HEK293 (cell line): ENCODE measurements around the gene TMEM72.

Experiments used
- CTCF ChIA-PET: fragments of 350-600 bp; formaldehyde crosslinking; extraction: SDS; loops from one replicate; lab custom pipeline; 2021; ENCODE audit warnings: antibody characterized with exemption; lab: Yijun Ruan, JAX
- POLR2A ChIA-PET: fragments of 300-600 bp; formaldehyde crosslinking; extraction: SDS; loops from one replicate; lab custom pipeline; 2020; ENCODE audit warnings: antibody characterized with exemption, inconsistent platforms; lab: Yijun Ruan, JAX
- H3K27ac ChIP-seq: fragments of 200-500 bp; sonication (Bioruptor generic); 2 replicates; pipeline ENCODE4 v1.5.1; 2014; ENCODE audit warnings: low read depth, low read length, control low read depth, inconsistent platforms; ENCODE audit errors: extremely low read depth
- H3K36me3 ChIP-seq, 2 experiments: fragments of 200-500 bp in 1 of 2; sonication (Bioruptor generic) in 1 of 2; 1 replicate in 1 of 2; 2 replicates in 1 of 2; pipeline ENCODE4 v1.5.1; 2014 to 2017; ENCODE audit warnings: inconsistent platforms in 2 of 2, low read length in 2 of 2; ENCODE audit not compliant: control insufficient read depth in 2 of 2, insufficient read depth in 1 of 2
- H3K4me1 ChIP-seq: fragments of 200-500 bp; sonication (Bioruptor generic); 2 replicates; pipeline ENCODE4 v1.5.1; 2014; ENCODE audit warnings: mild to moderate bottlenecking, low read length, inconsistent platforms; ENCODE audit not compliant: control insufficient read depth, insufficient read depth
- H3K4me3 ChIP-seq: 2 replicates; pipeline ENCODE4 v1.5.1; 2011; ENCODE audit warnings: low read depth, mild to moderate bottlenecking, control low read depth, low read length, moderate library complexity
- H3K9me3 ChIP-seq: fragments of 200-500 bp; sonication (Bioruptor generic); 2 replicates; pipeline ENCODE4 v1.5.1; 2014; ENCODE audit warnings: low read depth, low read length, inconsistent platforms; ENCODE audit not compliant: control insufficient read depth, insufficient read depth
- GLI4 ChIP-seq: fragments of 450-650 bp; formaldehyde crosslinking; IDR thresholded peaks from 2 replicates; pipeline ENCODE4 v1.5.1; 2016; ENCODE audit warnings: missing biosample characterization, missing genetic modification characterization
- KLF16 ChIP-seq: fragments of 450-650 bp; formaldehyde crosslinking; IDR thresholded peaks from 2 replicates; pipeline ENCODE4 v1.5.1; 2017; ENCODE audit warnings: missing biosample characterization, missing genetic modification characterization
- KLF8 ChIP-seq: fragments of 450-650 bp; formaldehyde crosslinking; IDR thresholded peaks from 2 replicates; pipeline ENCODE4 v1.5.1; 2016; ENCODE audit warnings: missing biosample characterization, missing genetic modification characterization
- REPIN1 ChIP-seq: fragments of 450-650 bp; formaldehyde crosslinking; IDR thresholded peaks from 2 replicates; pipeline ENCODE4 v1.5.1; 2017; ENCODE audit warnings: missing biosample characterization, missing genetic modification characterization, low read depth
- SP2 ChIP-seq: fragments of 450-650 bp; formaldehyde crosslinking; IDR thresholded peaks from 2 replicates; pipeline ENCODE4 v1.5.1; 2016; ENCODE audit warnings: missing biosample characterization, missing genetic modification characterization
- SP3 ChIP-seq: fragments of 450-650 bp; formaldehyde crosslinking; IDR thresholded peaks from 2 replicates; pipeline ENCODE4 v1.5.1; 2016; ENCODE audit warnings: missing biosample characterization, missing genetic modification characterization
- TRIM28 ChIP-seq: IDR thresholded peaks from 2 replicates; pipeline ENCODE4 v1.6.1; 2011; ENCODE audit warnings: low read length, control low read depth, borderline replicate concordance
- YY2 ChIP-seq: fragments of 450-650 bp; formaldehyde crosslinking; IDR thresholded peaks from 2 replicates; pipeline ENCODE4 v1.5.1; 2016; ENCODE audit warnings: missing biosample characterization, missing genetic modification characterization
- ZBTB17 ChIP-seq: fragments of 450-650 bp; formaldehyde crosslinking; IDR thresholded peaks from 2 replicates; pipeline ENCODE4 v1.5.1; 2016; ENCODE audit warnings: missing biosample characterization, missing genetic modification characterization
- ZNF138 ChIP-seq: fragments of 450-650 bp; formaldehyde crosslinking; IDR thresholded peaks from 2 replicates; pipeline ENCODE4 v1.5.1; 2016; ENCODE audit warnings: missing biosample characterization, missing genetic modification characterization, borderline replicate concordance
- ZNF202 ChIP-seq: fragments of 450-650 bp; formaldehyde crosslinking; IDR thresholded peaks from 2 replicates; pipeline ENCODE4 v1.5.1; 2016; ENCODE audit warnings: missing biosample characterization, missing genetic modification characterization, borderline replicate concordance
- ZNF335 ChIP-seq: fragments of 450-650 bp; formaldehyde crosslinking; conservative IDR thresholded peaks from 2 replicates; pipeline ENCODE4 v1.5.1; 2016; ENCODE audit warnings: missing biosample characterization, missing genetic modification characterization
- ZNF341 ChIP-seq: fragments of 450-650 bp; formaldehyde crosslinking; IDR thresholded peaks from 2 replicates; pipeline ENCODE4; 2016; ENCODE audit warnings: low read depth, missing biosample characterization, missing genetic modification characterization
- ZNF391 ChIP-seq: fragments of 450-650 bp; formaldehyde crosslinking; IDR thresholded peaks from 2 replicates; pipeline ENCODE4 v1.5.1; 2016; ENCODE audit warnings: low read depth, missing biosample characterization, missing genetic modification characterization, borderline replicate concordance
- ZNF404 ChIP-seq: fragments of 450-650 bp; formaldehyde crosslinking; IDR thresholded peaks from 2 replicates; pipeline ENCODE4 v1.5.1; 2017; ENCODE audit warnings: missing biosample characterization, missing genetic modification characterization
- ZNF521 ChIP-seq: fragments of 450-650 bp; formaldehyde crosslinking; IDR thresholded peaks from 2 replicates; pipeline ENCODE4 v1.5.1; 2017; ENCODE audit warnings: missing biosample characterization, mild to moderate bottlenecking, missing genetic modification characterization
- ZNF544 ChIP-seq: fragments of 450-650 bp; formaldehyde crosslinking; IDR thresholded peaks from 2 replicates; pipeline ENCODE4 v1.5.0; 2017; ENCODE audit warnings: missing biosample characterization, missing genetic modification characterization
- ZNF596 ChIP-seq: fragments of 450-650 bp; IDR thresholded peaks from 2 replicates; pipeline ENCODE4 v1.5.0; 2018; ENCODE audit warnings: missing biosample characterization, mild to moderate bottlenecking, missing genetic modification characterization, moderate library complexity
- ZNF600 ChIP-seq: fragments of 450-650 bp; formaldehyde crosslinking; IDR thresholded peaks from 2 replicates; pipeline ENCODE4 v1.5.1; 2016; ENCODE audit warnings: missing biosample characterization, missing genetic modification characterization
- ZNF76 ChIP-seq: fragments of 450-650 bp; formaldehyde crosslinking; IDR thresholded peaks from 2 replicates; pipeline ENCODE4; 2016; ENCODE audit warnings: low read depth, missing biosample characterization, missing genetic modification characterization, borderline replicate concordance
- TF ChIP-seq, protein P1 (sequence below): fragments of 450-650 bp; formaldehyde crosslinking; IDR thresholded peaks from 2 replicates; pipeline ENCODE4 v1.5.1; 2017; ENCODE audit warnings: missing biosample characterization, missing genetic modification characterization
- TF ChIP-seq, protein P2 (sequence below): fragments of 450-650 bp; IDR thresholded peaks from 2 replicates; pipeline ENCODE4 v1.5.1; 2018; ENCODE audit warnings: missing biosample characterization, mild to moderate bottlenecking, missing genetic modification characterization
- TF ChIP-seq, protein P3 (sequence below): fragments of 450-650 bp; IDR thresholded peaks from 2 replicates; pipeline ENCODE4 v1.5.1; 2018; ENCODE audit warnings: missing biosample characterization, missing genetic modification characterization
- TF ChIP-seq, protein P4 (sequence below): fragments of 450-650 bp; formaldehyde crosslinking; IDR thresholded peaks from 2 replicates; pipeline ENCODE4 v1.5.1; 2016; ENCODE audit warnings: missing biosample characterization, missing genetic modification characterization, low read depth
- TF ChIP-seq, protein P5 (sequence below): fragments of 450-650 bp; formaldehyde crosslinking; conservative IDR thresholded peaks from 2 replicates; pipeline ENCODE4 v1.5.1; 2016; ENCODE audit warnings: low read depth, missing biosample characterization, missing genetic modification characterization

TMEM72 gene

DNA sequence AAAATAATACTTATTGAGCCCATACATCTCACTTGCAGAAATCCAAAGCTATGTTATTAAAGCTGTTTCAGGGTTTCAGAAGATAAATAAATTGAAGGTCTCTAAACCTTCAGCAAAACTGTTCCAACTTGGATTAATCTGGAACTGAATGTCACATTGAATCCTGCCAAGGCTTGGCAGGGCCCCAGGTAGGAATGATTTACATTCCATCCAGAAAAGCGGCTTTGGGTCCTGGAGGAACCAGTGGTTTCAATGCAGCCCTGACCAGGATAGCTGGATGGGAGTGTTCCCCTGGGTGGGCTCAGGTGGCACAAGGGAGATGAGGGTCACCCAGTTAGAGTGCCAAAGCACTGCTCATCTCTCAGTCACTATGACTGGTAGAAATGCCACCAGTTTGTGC is 37.0 kb upstream of the TMEM72 start (continued):
- no peak for TF ChIP-seq KLF8 (tag by site-specific recombination)
- TF ChIP-seq ZNF544 (tag by site-specific recombination), result no peak
- TF ChIP-seq, protein P1, sequence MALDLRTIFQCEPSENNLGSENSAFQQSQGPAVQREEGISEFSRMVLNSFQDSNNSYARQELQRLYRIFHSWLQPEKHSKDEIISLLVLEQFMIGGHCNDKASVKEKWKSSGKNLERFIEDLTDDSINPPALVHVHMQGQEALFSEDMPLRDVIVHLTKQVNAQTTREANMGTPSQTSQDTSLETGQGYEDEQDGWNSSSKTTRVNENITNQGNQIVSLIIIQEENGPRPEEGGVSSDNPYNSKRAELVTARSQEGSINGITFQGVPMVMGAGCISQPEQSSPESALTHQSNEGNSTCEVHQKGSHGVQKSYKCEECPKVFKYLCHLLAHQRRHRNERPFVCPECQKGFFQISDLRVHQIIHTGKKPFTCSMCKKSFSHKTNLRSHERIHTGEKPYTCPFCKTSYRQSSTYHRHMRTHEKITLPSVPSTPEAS (tag by site-specific recombination), result no peak
- no peak for TF ChIP-seq ZNF521
- TF ChIP-seq ZNF76 (tag by site-specific recombination), result no peak
- TF ChIP-seq, protein P2, sequence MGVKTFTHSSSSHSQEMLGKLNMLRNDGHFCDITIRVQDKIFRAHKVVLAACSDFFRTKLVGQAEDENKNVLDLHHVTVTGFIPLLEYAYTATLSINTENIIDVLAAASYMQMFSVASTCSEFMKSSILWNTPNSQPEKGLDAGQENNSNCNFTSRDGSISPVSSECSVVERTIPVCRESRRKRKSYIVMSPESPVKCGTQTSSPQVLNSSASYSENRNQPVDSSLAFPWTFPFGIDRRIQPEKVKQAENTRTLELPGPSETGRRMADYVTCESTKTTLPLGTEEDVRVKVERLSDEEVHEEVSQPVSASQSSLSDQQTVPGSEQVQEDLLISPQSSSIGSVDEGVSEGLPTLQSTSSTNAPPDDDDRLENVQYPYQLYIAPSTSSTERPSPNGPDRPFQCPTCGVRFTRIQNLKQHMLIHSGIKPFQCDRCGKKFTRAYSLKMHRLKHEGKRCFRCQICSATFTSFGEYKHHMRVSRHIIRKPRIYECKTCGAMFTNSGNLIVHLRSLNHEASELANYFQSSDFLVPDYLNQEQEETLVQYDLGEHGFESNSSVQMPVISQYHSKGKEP (tag by site-specific recombination), result no peak
- no peak for TF ChIP-seq SP3 (tag by site-specific recombination)
- no peak for TF ChIP-seq TRIM28
- TF ChIP-seq, protein P3, sequence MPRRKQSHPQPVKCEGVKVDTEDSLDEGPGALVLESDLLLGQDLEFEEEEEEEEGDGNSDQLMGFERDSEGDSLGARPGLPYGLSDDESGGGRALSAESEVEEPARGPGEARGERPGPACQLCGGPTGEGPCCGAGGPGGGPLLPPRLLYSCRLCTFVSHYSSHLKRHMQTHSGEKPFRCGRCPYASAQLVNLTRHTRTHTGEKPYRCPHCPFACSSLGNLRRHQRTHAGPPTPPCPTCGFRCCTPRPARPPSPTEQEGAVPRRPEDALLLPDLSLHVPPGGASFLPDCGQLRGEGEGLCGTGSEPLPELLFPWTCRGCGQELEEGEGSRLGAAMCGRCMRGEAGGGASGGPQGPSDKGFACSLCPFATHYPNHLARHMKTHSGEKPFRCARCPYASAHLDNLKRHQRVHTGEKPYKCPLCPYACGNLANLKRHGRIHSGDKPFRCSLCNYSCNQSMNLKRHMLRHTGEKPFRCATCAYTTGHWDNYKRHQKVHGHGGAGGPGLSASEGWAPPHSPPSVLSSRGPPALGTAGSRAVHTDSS (tag by site-specific recombination), result no peak
- TF ChIP-seq, all 188 proteins: peak for 0

DNA sequence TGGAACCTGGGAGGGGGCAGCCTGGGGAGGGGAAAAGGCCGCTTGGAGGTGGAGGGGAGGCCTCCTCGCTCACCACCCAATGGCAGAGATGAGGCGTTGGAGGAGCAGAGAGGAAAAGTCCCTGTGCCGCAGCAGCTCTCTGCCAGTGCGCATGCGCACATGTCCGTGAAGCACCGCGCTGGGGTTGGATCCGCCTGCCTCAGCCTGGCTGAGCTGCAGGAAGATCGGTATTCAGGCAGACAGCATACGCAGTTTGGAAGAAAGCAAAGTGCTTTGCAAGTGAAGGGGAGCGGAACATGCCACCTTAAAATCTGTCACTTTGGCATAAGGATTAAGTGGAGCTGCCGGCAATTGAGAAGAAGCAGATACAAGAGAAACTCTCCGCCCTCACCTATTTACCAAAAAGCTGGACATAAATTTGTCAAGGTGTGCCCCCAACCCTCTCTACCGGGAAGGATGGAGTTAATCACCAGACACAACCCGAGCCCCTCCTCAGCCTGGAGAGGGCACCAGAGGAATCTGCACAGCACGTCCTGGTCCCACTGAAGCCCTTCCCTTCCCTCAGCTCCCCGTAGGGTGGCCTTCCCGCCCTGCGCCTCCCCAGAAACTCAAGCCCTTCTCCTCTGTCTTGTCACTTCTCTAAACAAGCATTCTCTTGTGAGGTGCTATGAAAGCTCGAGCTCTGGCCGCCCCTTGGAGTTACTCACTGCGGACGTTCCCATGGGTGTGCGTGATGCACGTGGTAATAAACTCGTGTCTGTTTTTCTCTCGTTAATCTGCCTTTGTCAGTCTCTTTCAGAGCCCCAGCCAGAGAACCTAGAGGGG is 32.2 kb upstream of the TMEM72 start:
- no peaks in the 10 kb centered on the region for H3K9me3 ChIP-seq
- H3K36me3 ChIP-seq, result no peaks in the 10 kb centered on the region
- ChIA-PET POLR2A (no interaction called here), CTCF (interaction anchor here (1.2 kb wide), 1 partner anchor 14 kb away, joined by 8 read pairs; no protein-coding TSS in a partner anchor)
- H3K27ac ChIP-seq, result no peak overlapping the region
- peak overlapping the region; percentile 21 for H3K4me3 ChIP-seq
- H3K4me1 ChIP-seq, result no peaks in the 10 kb centered on the region
- TF ChIP-seq ZNF596 (no peak), KLF8 (tag by site-specific recombination) (no peak), ZNF341 (tag by site-specific recombination) (0 out of 2 replicates have a peak, but pooled peaks have one; percentile 6), YY2 (no peak), ZNF202 (no peak), SP3 (tag by site-specific recombination) (0 out of 2 replicates have a peak, but pooled peaks have one; percentile 32), ZNF404 (tag by site-specific recombination) (no peak), REPIN1 (tag by site-specific recombination) (no peak), SP2 (tag by site-specific recombination) (peak; percentile 16; the same call in 1 of the 2 replicates), ZNF600 (tag by site-specific recombination) (peak; percentile 83; the same call in 1 of the 2 replicates), TRIM28 (peak; percentile 80; the same call in 1 of the 2 replicates), ZNF138 (tag by site-specific recombination) (no peak), ZNF391 (no peak), ZBTB17 (tag by site-specific recombination) (peak; percentile 91), GLI4 (tag by site-specific recombination) (no peak), KLF16 (tag by site-specific recombination) (no peak), ZNF335 (tag by site-specific recombination) (peak; percentile 57)
- TF ChIP-seq, protein P4, sequence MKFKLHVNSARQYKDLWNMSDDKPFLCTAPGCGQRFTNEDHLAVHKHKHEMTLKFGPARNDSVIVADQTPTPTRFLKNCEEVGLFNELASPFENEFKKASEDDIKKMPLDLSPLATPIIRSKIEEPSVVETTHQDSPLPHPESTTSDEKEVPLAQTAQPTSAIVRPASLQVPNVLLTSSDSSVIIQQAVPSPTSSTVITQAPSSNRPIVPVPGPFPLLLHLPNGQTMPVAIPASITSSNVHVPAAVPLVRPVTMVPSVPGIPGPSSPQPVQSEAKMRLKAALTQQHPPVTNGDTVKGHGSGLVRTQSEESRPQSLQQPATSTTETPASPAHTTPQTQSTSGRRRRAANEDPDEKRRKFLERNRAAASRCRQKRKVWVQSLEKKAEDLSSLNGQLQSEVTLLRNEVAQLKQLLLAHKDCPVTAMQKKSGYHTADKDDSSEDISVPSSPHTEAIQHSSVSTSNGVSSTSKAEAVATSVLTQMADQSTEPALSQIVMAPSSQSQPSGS (tag by site-specific recombination), result no peak
- TF ChIP-seq, protein P5, sequence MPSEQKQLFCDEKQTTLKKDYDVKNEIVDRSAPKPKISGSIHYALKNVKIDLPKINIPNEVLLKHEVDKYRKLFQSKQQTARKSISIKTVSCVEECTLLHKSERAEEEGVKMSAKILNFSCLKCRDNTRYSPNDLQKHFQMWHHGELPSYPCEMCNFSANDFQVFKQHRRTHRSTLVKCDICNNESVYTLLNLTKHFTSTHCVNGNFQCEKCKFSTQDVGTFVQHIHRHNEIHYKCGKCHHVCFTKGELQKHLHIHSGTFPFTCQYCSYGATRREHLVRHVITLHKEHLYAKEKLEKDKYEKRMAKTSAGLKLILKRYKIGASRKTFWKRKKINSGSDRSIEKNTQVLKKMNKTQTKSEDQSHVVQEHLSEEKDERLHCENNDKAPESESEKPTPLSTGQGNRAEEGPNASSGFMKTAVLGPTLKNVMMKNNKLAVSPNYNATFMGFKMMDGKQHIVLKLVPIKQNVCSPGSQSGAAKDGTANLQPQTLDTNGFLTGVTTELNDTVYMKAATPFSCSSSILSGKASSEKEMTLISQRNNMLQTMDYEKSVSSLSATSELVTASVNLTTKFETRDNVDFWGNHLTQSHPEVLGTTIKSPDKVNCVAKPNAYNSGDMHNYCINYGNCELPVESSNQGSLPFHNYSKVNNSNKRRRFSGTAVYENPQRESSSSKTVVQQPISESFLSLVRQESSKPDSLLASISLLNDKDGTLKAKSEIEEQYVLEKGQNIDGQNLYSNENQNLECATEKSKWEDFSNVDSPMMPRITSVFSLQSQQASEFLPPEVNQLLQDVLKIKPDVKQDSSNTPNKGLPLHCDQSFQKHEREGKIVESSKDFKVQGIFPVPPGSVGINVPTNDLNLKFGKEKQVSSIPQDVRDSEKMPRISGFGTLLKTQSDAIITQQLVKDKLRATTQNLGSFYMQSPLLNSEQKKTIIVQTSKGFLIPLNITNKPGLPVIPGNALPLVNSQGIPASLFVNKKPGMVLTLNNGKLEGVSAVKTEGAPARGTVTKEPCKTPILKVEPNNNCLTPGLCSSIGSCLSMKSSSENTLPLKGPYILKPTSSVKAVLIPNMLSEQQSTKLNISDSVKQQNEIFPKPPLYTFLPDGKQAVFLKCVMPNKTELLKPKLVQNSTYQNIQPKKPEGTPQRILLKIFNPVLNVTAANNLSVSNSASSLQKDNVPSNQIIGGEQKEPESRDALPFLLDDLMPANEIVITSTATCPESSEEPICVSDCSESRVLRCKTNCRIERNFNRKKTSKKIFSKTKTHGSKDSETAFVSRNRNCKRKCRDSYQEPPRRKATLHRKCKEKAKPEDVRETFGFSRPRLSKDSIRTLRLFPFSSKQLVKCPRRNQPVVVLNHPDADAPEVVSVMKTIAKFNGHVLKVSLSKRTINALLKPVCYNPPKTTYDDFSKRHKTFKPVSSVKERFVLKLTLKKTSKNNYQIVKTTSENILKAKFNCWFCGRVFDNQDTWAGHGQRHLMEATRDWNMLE (tag by site-specific recombination), result no peak
